HG03571 (cell line): ENCODE measurements around the gene GPS1.

ENCODE experiments used
- ATAC-seq: cut with Tn5 transposase; IDR thresholded peaks from one replicate; pipeline ENCODE4 v1.9.1; 2021; ENCODE audit not compliant: unreplicated experiment

Gene GPS1

GRCh38 chr17:82056729-82057621, 5.3 kb downstream of the GPS1 start:
- no peak for ATAC-seq

GRCh38 chr17:82058230-82058854, 6.6 kb downstream of the GPS1 start:
- ATAC-seq, result no peak

GRCh38 chr17:82058855-82059249, 7.2 kb downstream of the GPS1 start:
- no peak for ATAC-seq

GRCh38 chr17:82059272-82060000, 7.7 kb downstream of the GPS1 start:
- no peak for ATAC-seq

GRCh38 chr17:82060001-82060380, 8.3 kb downstream of the GPS1 start:
- ATAC-seq, result no peak

- ATAC-seq, result no peak
These were observed 8.9 kb downstream of the GPS1 start for GRCh38 chr17:82060614-82061013.

- no peak for ATAC-seq
These were observed 9.6 kb downstream of the GPS1 start for GRCh38 chr17:82061047-82061925.

- no peak for ATAC-seq
These were observed 10.6 kb downstream of the GPS1 start for GRCh38 chr17:82062076-82062983.

- no peak for ATAC-seq
These were observed 11.3 kb downstream of the GPS1 start for GRCh38 chr17:82062984-82063368.

GRCh38 chr17:82063424-82064415, 12.0 kb downstream of the GPS1 start:
- no peak for ATAC-seq

- ATAC-seq, result no peak
These were observed 12.9 kb downstream of the GPS1 start for GRCh38 chr17:82064433-82065192.

- no peak for ATAC-seq
These were observed 13.5 kb downstream of the GPS1 start for GRCh38 chr17:82065193-82065637.

GRCh38 chr17:82065638-82066303, 14.1 kb downstream of the GPS1 start, which contains the start of gene DUS1L:
DUS1L (minus strand) TSS chr17:82065804; CDS start chr17:82065059, 745 bp downstream.
- no peak for ATAC-seq

- ATAC-seq, result no peak
These were observed 18.9 kb downstream of the GPS1 start for GRCh38 chr17:82070611-82071010.

GRCh38 chr17:82072827-82073226, 21.1 kb downstream of the GPS1 start:
- no peak for ATAC-seq

- no peak for ATAC-seq
These were observed 21.7 kb downstream of the GPS1 start for GRCh38 chr17:82073446-82073845.
